Measurements from ENCODE around the gene ALDH6A1.
"Not testable (repeated sequence)": the region's sequence is repeated elsewhere in the genome, so short reads cannot be mapped to it uniquely, and the experiment has no call there.

Gene ALDH6A1

GRCh38 chr14:74084277-74085046 is at the start of gene ALDH6A1, which contains the start of gene LIN52:
Gene ALDH6A1 (minus strand): TSS chr14:74084453. CDS start chr14:74084394, 59 bp downstream.
Gene LIN52 (plus strand): TSS chr14:74084956. CDS start chr14:74084975, 19 bp downstream.
- H3K4me3 ChIP-seq (ENCODE audit: low read depth, low read length), result peak within 1 kb of the TSS; percentile 91
- peak; percentile 100 for DNase-seq (ENCODE audit: low read depth)
- no peak for TF ChIP-seq CTCF (conservative IDR thresholded peaks at IDR 0.05; ENCODE audit: low read depth, low read length)

- no peak for TF ChIP-seq CTCF (conservative IDR thresholded peaks at IDR 0.05; ENCODE audit: low read depth, low read length)
- no peak for DNase-seq (ENCODE audit: low read depth)
Measured at GRCh38 chr14:74127634-74128033, 43.4 kb upstream of the ALDH6A1 start.

GRCh38 chr14:74126315-74127013 is 42.2 kb upstream of the ALDH6A1 start:
- TF ChIP-seq CTCF (conservative IDR thresholded peaks at IDR 0.05; ENCODE audit: low read depth, low read length), result no peak
- no peak overlapping the region for H3K4me3 ChIP-seq (ENCODE audit: low read depth, low read length)
- no peak for DNase-seq (ENCODE audit: low read depth)

More at GRCh38 chr14:74127634-74128033, 43.4 kb upstream of the ALDH6A1 start:
- no peak overlapping the region for H3K4me3 ChIP-seq (ENCODE audit: low read depth, low read length)

- H3K4me3 ChIP-seq (ENCODE audit: low read depth, low read length); DNase-seq (ENCODE audit: low read depth): not testable (repeated sequence)
Measured at GRCh38 chr14:74125487-74125886, 41.2 kb upstream of the ALDH6A1 start.

GRCh38 chr14:74111395-74112216 is 27.4 kb upstream of the ALDH6A1 start:
- DNase-seq (ENCODE audit: low read depth), result peak; percentile 84
- peak; percentile 59 for TF ChIP-seq CTCF (conservative IDR thresholded peaks at IDR 0.05; ENCODE audit: low read depth, low read length)
- not testable (repeated sequence) for H3K4me3 ChIP-seq (ENCODE audit: low read depth, low read length)

GRCh38 chr14:74109369-74109768 is 25.1 kb upstream of the ALDH6A1 start:
- no peak for TF ChIP-seq CTCF (conservative IDR thresholded peaks at IDR 0.05; ENCODE audit: low read depth, low read length)
- no peak overlapping the region for H3K4me3 ChIP-seq (ENCODE audit: low read depth, low read length)

DNA sequence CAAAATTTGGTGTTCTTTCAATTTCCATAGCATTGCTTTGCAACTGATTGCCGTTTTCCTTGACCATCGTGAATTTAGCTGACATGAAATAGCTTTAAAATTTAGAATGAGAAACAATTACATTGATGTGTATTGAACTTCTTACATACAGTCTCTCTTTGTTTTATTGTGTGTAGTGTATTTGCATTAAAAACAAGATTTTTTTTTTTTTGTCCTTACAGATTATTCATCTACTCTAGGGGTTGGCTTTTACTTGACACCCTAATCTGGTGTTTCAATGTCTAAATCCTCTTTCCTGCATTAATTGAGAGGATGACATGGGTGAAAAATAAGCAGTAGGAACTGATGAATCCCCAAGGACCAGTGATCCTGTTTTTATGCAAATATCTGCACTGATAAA is 21.1 kb upstream of the ALDH6A1 start:
- TF ChIP-seq CTCF (conservative IDR thresholded peaks at IDR 0.05; ENCODE audit: low read depth, low read length), result no peak

More at GRCh38 chr14:74109369-74109768, 25.1 kb upstream of the ALDH6A1 start:
- DNase-seq (ENCODE audit: low read depth), result peak; percentile 1

More for the DNA sequence above, 21.1 kb upstream of the ALDH6A1 start:
- DNase-seq (ENCODE audit: low read depth), result no peak
- no peak overlapping the region for H3K4me3 ChIP-seq (ENCODE audit: low read depth, low read length)

Measured in choroid plexus epithelial cell (primary cell).